ENCODE measurements around the gene MRPS2.
A peak's percentile ranks its signal among the peaks of the same experiment; 100 is the strongest.

GRCh38 chr9:135474915-135475314 lies 25.6 kb upstream of the MRPS2 start:
- TF ChIP-seq CTCF (IDR thresholded peaks at IDR 0.05) (peak; percentile 44), ZFX (IDR thresholded peaks at IDR 0.05; ENCODE audit: borderline replicate concordance) (no peak)
